PFSK-1 (cell line): Measurements from ENCODE around the gene FAM177B.

ENCODE experiments used
- FOXP2 ChIP-seq: optimal IDR thresholded peaks from 2 replicates; pipeline ENCODE3; 2011; ENCODE audit warnings: borderline replicate concordance, control low read depth, inconsistent platforms; ENCODE audit not compliant: insufficient read depth; ENCODE audit errors: extremely low read length, extremely low read depth
- POLR2AphosphoS5 ChIP-seq: IDR thresholded peaks from 2 replicates; pipeline ENCODE4 v1.6.1; 2012; ENCODE audit warnings: low read depth, mild to moderate bottlenecking, control low read depth, low read length, moderate library complexity
- REST ChIP-seq, 2 experiments: IDR thresholded peaks; 2 replicates each; pipeline versions ENCODE4 v1.6.1 to v1.8.0; 2011 to 2012; ENCODE audit warnings: low read depth in 2 of 2, low read length in 2 of 2, control low read depth in 1 of 2, inconsistent platforms in 1 of 2, mild to moderate bottlenecking in 1 of 2, moderate library complexity in 1 of 2; ENCODE audit not compliant: insufficient read depth in 1 of 2
- SIN3A ChIP-seq: IDR thresholded peaks from 2 replicates; pipeline ENCODE4 v1.6.1; 2012; ENCODE audit warnings: mild to moderate bottlenecking, low read length, moderate library complexity, borderline replicate concordance; ENCODE audit not compliant: insufficient read depth
- TAF1 ChIP-seq: IDR thresholded peaks from 2 replicates; pipeline ENCODE4 v1.6.1; 2012; ENCODE audit warnings: low read length, control low read depth, borderline replicate concordance; ENCODE audit not compliant: insufficient read depth

FAM177B gene

GRCh38 chr1:222767152-222767571 lies 30.2 kb downstream of the FAM177B start:
- TF ChIP-seq SIN3A = no peak

GRCh38 chr1:222768592-222768991 lies 31.6 kb downstream of the FAM177B start:
- no peak for TF ChIP-seq REST (IDR thresholded peaks at IDR 0.05; ENCODE audit: insufficient read depth in 1 of 2, low read depth in 2 of 2, low read length in 2 of 2)
- TF ChIP-seq TAF1 = no peak
- no peak for TF ChIP-seq POLR2AphosphoS5
- no peak for TF ChIP-seq FOXP2
- TF ChIP-seq SIN3A = no peak

- TF ChIP-seq REST (IDR thresholded peaks at IDR 0.05; ENCODE audit: insufficient read depth in 1 of 2, low read depth in 2 of 2, low read length in 2 of 2) (no peak), FOXP2 (no peak), TAF1 (no peak), POLR2AphosphoS5 (no peak), SIN3A (no peak)
Observed at GRCh38 chr1:222769181-222769580, 32.2 kb downstream of the FAM177B start.

- no peak for TF ChIP-seq SIN3A
- TF ChIP-seq REST (IDR thresholded peaks at IDR 0.05; ENCODE audit: insufficient read depth in 1 of 2, low read depth in 2 of 2, low read length in 2 of 2) = 0 out of 4 replicates have a peak, but pooled peaks of 1 of the 2 experiments have one; percentile 22
Observed at GRCh38 chr1:222769971-222770620, 33.1 kb downstream of the FAM177B start.

GRCh38 chr1:222772996-222773379 lies 36.0 kb downstream of the FAM177B start:
- TF ChIP-seq SIN3A (peak; percentile 70; the same call in 1 of the 2 replicates), REST (IDR thresholded peaks at IDR 0.05; ENCODE audit: insufficient read depth in 1 of 2, low read depth in 2 of 2, low read length in 2 of 2) (0 out of 4 replicates have a peak, but pooled peaks of 1 of the 2 experiments have one; percentile 32), FOXP2 (no peak), POLR2AphosphoS5 (no peak), TAF1 (no peak)
